Natural killer cell (primary cell): ENCODE measurements around the gene NR5A1. TPM values are rescaled to one million over a fixed set of nuclear protein-coding genes. Genes with fewer than 3 reads are reported as not detected.

ENCODE experiments used
- ATAC-seq, 3 donors: fragments of 150-1000 bp in 2 of 3; fragments of 200-7000 bp in 1 of 3; cut with Tn5 transposase; 1 replicate in 1 of 3; 2 replicates in 2 of 3; pipeline ENCODE4 v1.10.0; 2021; ENCODE audit warnings: mild to moderate bottlenecking in 2 of 3, moderate library complexity in 2 of 3
- DNase-seq, 2 donors: peaks; one replicate each; pipeline versions ENCODE4 v3.0.0 to v3.0.0-alpha.2; 2013 to 2021; ENCODE audit warnings: mixed read lengths in 1 of 2
- H3K27ac ChIP-seq: one replicate; pipeline ENCODE4 v1.5.1; 2013; ENCODE audit warnings: mild to moderate bottlenecking, low read length
- H3K27me3 ChIP-seq: one replicate; pipeline ENCODE4 v1.6.1; 2013; ENCODE audit warnings: low read length; ENCODE audit not compliant: control insufficient read depth, insufficient read depth
- H3K36me3 ChIP-seq: one replicate; pipeline ENCODE4 v1.6.1; 2013; ENCODE audit warnings: low read length; ENCODE audit not compliant: control insufficient read depth, insufficient read depth
- H3K4me1 ChIP-seq: one replicate; pipeline ENCODE4 v1.6.1; 2013; ENCODE audit warnings: low read length; ENCODE audit not compliant: control insufficient read depth, insufficient read depth
- H3K4me3 ChIP-seq: one replicate; pipeline ENCODE4 v1.5.1; 2013; ENCODE audit warnings: low read length
- H3K9me3 ChIP-seq: one replicate; pipeline ENCODE4 v1.6.1; 2013; ENCODE audit warnings: low read length; ENCODE audit not compliant: control insufficient read depth, insufficient read depth
- H3K27ac Mint-ChIP-seq, 2 donors: one replicate each; pipeline ENCODE4 v1.8.0; 2022; ENCODE audit warnings: mild to moderate bottlenecking in 2 of 2, mixed read lengths in 2 of 2, moderate library complexity in 1 of 2
- H3K27me3 Mint-ChIP-seq, 2 donors: one replicate each; pipeline ENCODE4 v1.8.0; 2022; ENCODE audit warnings: low read depth in 2 of 2, mixed read lengths in 2 of 2
- H3K36me3 Mint-ChIP-seq: one replicate; pipeline ENCODE4 v1.8.0; 2022; ENCODE audit warnings: mixed read lengths
- H3K4me1 Mint-ChIP-seq, 2 donors: one replicate each; pipeline ENCODE4 v1.8.0; 2022; ENCODE audit warnings: mixed read lengths in 2 of 2
- H3K4me3 Mint-ChIP-seq: one replicate; pipeline ENCODE4 v1.8.0; 2022; ENCODE audit warnings: mild to moderate bottlenecking, moderate library complexity, mixed read lengths
- H3K9me3 Mint-ChIP-seq, 2 donors: one replicate each; pipeline ENCODE4 v1.8.0; 2022; ENCODE audit warnings: mixed read lengths in 2 of 2
- CTCF ChIP-seq: fragments of 200-600 bp; IDR thresholded peaks from one replicate; pipeline ENCODE4 v1.8.0; 2022; ENCODE audit warnings: antibody characterized with exemption
- WGBS: methylation state at CpG from one replicate; pipeline ENCODE4 v1.1.7; 2013; ENCODE audit warnings: missing lambda C conversion rate; ENCODE audit not compliant: insufficient coverage; 5-methylcytosine and 5-hydroxymethylcytosine counted together
- intact Hi-C: fragments of 100-400 bp; cut with micrococcal nuclease; formaldehyde crosslinking; loops from one replicate; pipeline ENCODE4 v1.14.2; 2022
- total RNA-seq, 4 donors: library from RNA; stranded (reverse); fragments of 120-200 nt in 1 of 4; gene quantifications; one replicate each; pipeline versions ENCODE4 v1.2.3 to v1.2.4, GENCODE V29; 2013 to 2022

Gene NR5A1
- total RNA-seq, 3 donors from 2014 or later (not counting 1 experiment from before 2014, with no cell fraction given): not detected

DNA sequence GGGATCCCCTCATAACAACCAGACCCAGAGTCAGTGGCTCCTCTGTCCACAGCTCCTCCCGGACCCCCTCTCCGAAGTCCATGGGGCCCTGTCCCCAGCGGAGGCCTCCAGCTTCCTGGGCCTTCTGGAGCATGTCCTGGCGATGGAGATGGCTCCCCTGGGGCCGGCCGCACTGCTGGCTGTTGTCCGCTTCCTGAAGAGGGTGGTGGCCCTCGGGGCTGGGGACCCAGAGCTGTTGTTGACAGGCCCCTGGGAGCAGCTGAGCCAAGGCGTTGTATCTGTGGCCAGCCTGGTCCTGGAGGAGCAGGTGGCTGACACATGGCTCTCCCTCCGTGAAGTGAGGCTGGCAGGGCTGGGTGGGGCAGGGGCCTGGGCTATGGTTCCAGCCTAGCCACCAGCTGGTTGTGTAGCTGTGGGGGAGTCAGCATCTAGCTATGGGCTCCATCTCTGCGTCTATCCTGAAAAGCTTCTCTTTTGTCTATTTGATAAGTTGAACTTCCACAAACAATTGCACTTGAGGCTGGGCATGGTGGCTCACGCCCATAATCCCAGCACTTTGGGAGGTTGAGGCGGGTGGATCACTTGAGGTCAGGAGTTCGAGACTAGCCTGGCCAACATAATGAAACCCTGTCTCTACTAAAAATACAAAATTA is 52.3 kb downstream of the NR5A1 start:
- Histone ChIP-seq H3K36me3 (no peaks in the 10 kb centered on the region), H3K27ac (no peak overlapping the region), H3K4me1 (peaks cover 6% of the 10 kb centered on the region), H3K9me3 (no peaks in the 10 kb centered on the region), H3K4me3 (no peak overlapping the region), H3K27me3 (peaks cover 6% of the 10 kb centered on the region)
- H3K36me3 Mint-ChIP-seq: no peaks in the 10 kb centered on the region
- no peak overlapping the region for H3K27ac Mint-ChIP-seq
- peaks cover 2 to 18% of the 10 kb centered on the region in 2 donors for H3K27me3 Mint-ChIP-seq
- no peaks in the 10 kb centered on the region for H3K9me3 Mint-ChIP-seq
- intact Hi-C loops: no loop called here
- 88% methylated on average over 14 of the region's 14 CpGs for WGBS
- DNase-seq (no peak), ATAC-seq (no peak)
- TF ChIP-seq CTCF: no peak
- no peaks in the 10 kb centered on the region for H3K4me1 Mint-ChIP-seq
- H3K4me3 Mint-ChIP-seq: no peak overlapping the region

DNA sequence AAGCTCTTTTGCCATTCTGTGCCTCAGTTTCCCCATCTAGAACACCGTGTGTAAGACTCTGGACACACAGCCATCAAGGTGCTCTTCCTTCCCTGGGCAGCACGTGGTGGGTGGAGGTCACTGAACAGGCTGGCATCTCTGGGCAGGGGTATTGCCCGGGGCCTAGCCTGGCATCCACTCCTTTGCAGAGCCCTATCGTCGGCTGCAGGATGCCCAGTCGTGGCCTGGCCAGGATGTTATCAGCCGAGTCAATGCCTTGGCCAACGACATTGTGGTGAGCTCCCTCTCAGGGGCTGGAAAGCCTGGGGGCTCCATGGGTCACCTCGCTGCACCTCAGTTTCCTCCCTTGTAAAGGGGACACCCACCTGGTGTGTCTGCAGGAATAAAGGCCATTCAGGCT is 52.9 kb downstream of the NR5A1 start:
- TF ChIP-seq CTCF: no peak
- ATAC-seq: no peak
- intact Hi-C loops: no loop called here
- DNase-seq: no peak
- Histone ChIP-seq H3K4me1 (peaks cover 6% of the 10 kb centered on the region), H3K27ac (no peak overlapping the region), H3K36me3 (no peaks in the 10 kb centered on the region), H3K4me3 (no peak overlapping the region), H3K27me3 (peaks cover 6% of the 10 kb centered on the region), H3K9me3 (no peaks in the 10 kb centered on the region)
- H3K4me1 Mint-ChIP-seq: no peaks in the 10 kb centered on the region
- no peak overlapping the region for H3K4me3 Mint-ChIP-seq
- no peaks in the 10 kb centered on the region for H3K9me3 Mint-ChIP-seq
- no peaks in the 10 kb centered on the region for H3K36me3 Mint-ChIP-seq
- 82% methylated on average over 9 of the region's 9 CpGs for whole genome bisulfite sequencing
- H3K27me3 Mint-ChIP-seq: peaks cover 7 to 24% of the 10 kb centered on the region in 2 donors
- H3K27ac Mint-ChIP-seq: no peak overlapping the region

DNA sequence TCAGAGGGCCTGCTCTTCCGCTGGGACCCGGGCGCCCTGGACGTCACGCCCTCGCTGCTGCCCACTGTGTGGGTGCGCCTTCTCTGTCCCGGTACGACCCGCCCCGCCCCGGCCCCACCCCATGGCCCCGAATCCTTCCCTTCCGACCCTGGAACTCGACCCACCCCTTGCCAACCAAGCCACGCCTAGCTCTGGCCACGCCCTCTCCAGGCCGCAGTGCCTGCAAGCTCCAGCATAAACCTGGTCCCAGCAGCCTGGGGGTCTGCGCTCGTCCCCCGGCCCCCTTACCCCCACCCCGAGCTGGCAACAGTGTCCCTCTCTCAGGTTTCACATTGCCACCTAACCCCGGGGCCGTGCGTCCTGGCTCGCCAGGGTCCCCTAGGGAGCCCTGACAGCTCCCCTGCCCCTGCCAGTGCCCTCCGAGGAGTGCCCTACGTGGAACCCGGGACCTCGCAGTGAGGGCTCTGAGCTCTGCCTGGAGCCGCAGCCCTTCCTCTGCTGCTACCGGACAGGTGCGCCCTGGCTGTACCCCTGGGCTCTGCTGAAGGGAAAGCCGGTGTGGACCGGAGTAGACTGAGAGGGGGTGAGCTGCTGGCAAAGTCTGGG is 53.5 kb downstream of the NR5A1 start:
- H3K27ac ChIP-seq: no peak overlapping the region
- H3K4me1 Mint-ChIP-seq: no peaks in the 10 kb centered on the region
- no peak overlapping the region for H3K4me3 ChIP-seq
- H3K4me1 ChIP-seq: peaks cover 6% of the 10 kb centered on the region
- H3K27me3 ChIP-seq: peaks cover 6% of the 10 kb centered on the region
- ATAC-seq (no peak), DNase-seq (no peak)
- no peaks in the 10 kb centered on the region for H3K9me3 Mint-ChIP-seq
- 36% methylated on average over 33 of the region's 35 CpGs for WGBS
- H3K36me3 Mint-ChIP-seq: no peaks in the 10 kb centered on the region
- TF ChIP-seq CTCF: no peak
- H3K9me3 ChIP-seq: no peaks in the 10 kb centered on the region
- H3K27me3 Mint-ChIP-seq: peaks cover 7 to 24% of the 10 kb centered on the region in 2 donors
- H3K36me3 ChIP-seq: no peaks in the 10 kb centered on the region
- no peak overlapping the region for H3K27ac Mint-ChIP-seq
- intact Hi-C loops: no loop called here
- no peak overlapping the region for H3K4me3 Mint-ChIP-seq
